Stimulated activated CD4-positive, alpha-beta T cell treated with anti-CD3 and anti-CD28 coated beads, Interleukin-4, amount 100 ng/mL, for 1 hour (primary cell): ENCODE results near the gene CACNA2D3.

Experiments used
- DNase-seq: peaks from one replicate; pipeline ENCODE4 v3.0.0-alpha.2; 2020

The CACNA2D3 gene

DNA sequence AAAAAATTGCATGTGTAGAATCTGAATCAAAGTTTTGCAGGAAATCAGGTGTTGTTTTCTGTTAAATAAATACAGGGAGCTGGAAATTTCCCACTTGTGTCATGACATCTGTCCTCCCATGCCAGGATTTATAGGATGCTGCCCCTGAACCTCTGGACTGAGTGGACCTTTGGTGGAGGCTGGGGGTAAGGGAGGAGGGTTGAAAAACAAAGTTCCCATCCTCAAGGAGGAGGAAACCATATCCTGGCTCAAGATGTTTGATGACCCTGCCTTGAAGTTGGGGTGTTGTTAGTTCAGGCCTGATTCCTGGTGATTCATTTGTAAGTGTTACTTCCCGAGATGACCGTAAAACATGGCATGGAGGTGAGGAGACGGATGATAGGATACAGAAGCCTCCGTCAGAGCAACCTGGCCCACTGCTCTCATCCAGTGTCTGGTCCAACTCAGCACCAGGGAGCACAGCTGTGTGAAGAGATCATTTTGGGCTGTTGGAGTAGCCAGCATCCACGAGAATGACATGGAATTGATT is 223.6 kb downstream of the CACNA2D3 start:
- DNase-seq = no peak

DNA sequence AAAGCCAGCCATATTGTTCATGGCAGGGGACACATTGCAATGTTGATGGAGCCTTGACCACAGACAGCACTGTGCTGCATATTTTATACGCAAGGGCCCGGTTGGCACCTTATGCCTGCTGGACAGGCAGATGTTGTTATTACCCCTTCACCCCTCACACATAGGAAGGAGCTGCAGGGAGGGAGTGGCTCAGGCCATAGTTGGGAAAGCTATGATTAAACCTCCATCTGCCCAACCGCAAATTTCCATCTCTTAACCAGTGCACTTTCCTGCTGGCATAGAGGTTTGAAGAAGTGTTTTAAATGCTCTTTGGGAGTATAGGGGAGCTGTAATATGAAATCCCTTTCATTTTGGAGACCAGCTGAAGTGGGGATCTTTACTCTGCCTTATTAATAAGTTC is 224.7 kb downstream of the CACNA2D3 start:
- no peak for DNase-seq

DNA sequence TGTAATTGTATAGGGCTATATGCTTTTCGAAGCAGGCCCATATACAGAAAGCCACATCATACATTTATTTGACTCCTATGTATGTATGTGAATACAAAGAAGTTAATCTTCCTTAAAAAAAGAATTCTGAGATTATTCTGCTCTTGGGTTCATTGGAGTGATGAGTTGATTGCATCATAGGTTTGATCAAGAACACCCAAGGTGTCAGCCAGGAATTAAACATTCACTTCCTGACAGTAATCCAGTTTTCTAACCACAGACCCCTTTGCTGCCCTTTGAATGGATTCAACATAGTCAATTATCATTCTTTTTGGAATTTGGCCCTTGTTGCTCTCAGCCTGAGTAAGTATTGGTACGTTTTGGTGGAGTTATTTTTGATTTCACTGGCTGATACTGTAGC is 225.6 kb downstream of the CACNA2D3 start:
- DNase-seq = no peak

DNA sequence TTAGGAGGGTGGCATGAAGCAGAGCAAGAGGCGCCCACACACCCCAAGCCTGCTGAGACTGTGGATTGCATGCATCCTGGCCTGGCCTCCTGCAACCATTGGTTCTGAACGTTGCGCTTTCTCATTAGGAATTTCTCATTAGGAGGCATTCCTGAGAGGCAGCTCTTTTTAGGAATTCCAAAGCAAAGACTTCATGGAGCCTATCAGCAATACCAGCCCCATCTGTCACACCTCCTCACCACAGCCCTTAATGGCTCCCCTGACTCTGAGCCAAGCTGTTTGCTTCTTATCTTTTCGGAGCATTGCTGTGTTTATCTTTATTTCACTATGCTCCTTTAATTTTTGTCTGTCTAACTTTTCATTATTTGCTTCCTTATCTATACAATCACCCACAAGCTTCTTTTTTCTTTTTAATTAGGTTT is 226.9 kb downstream of the CACNA2D3 start:
- DNase-seq = no peak

DNA sequence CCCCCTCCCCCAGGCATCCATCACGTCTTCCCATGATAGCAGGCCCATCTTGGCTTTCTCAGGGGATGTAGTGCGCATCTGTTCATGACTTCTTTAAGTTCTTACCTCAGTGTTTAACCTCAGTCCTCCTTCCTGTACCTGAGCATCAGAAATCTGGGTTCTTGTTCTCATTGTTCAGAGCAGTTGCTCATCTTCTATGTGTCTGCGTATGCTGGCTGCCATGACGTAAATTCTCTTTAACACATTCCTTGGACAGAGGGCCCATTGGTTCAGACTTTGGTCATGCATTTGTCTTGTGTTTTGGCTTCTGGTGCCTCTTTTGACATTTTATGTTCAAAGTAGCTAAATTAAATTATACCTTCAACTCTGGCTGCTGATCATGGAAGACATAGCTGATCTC is 227.3 kb downstream of the CACNA2D3 start:
- DNase-seq = no peak

DNA sequence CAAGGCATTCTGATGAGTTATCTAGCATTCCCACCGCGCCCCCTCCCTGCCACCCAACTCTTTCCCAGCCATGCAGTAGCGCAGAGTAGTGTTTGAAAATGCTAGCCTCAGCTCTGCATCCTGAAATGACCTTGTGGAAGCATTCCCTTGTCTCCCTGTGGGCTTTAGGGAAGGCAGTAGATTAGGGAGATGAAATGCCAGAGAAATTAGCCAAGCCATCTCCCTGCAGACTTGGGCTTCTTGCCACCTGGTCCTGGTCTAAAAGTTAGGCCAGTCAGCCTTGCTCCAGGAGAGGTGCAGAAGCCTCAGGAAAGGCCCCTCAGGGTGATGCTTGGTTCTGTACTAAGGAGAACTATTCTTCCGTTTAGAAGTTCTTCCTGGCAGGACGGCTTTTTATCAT is 231.2 kb downstream of the CACNA2D3 start:
- DNase-seq = no peak

DNA sequence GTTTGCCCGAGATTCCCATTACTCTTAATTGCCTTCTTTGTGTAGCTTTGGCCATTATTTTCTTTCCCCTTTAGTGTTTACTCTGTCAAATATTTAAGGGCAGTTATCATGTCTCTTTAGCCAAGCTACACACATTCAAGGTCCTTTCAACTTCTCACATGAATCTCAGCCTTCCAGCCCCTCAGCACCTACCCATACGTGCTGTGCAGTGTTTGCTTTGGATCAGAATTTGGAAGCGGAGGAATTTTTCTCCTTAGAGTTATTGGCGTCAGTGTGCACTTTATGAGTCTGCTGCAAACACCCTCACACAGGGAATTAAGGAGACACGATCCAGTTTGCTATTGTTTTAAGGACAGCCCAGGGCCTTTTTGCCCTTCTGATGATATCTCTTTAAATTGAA is 231.6 kb downstream of the CACNA2D3 start:
- DNase-seq = no peak

DNA sequence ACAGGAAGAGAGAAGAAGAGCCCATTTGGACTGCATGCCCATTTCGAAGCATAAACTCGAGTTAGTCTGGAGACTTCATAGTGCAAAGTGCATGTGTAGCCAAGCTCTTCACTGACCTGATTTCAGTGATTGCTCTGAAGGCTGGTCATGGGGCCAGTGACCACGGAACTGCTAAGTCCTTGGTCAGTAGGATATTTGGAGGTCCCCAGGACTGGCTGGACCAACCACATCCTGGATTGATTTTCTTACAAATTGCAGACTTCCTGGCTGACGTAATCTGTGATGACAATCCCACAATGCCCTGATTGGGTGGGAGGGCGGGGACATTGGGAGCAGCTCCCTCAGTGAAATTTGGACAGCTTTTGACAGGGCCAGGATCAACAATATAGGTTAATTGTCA is 233.4 kb downstream of the CACNA2D3 start:
- DNase-seq = no peak

DNA sequence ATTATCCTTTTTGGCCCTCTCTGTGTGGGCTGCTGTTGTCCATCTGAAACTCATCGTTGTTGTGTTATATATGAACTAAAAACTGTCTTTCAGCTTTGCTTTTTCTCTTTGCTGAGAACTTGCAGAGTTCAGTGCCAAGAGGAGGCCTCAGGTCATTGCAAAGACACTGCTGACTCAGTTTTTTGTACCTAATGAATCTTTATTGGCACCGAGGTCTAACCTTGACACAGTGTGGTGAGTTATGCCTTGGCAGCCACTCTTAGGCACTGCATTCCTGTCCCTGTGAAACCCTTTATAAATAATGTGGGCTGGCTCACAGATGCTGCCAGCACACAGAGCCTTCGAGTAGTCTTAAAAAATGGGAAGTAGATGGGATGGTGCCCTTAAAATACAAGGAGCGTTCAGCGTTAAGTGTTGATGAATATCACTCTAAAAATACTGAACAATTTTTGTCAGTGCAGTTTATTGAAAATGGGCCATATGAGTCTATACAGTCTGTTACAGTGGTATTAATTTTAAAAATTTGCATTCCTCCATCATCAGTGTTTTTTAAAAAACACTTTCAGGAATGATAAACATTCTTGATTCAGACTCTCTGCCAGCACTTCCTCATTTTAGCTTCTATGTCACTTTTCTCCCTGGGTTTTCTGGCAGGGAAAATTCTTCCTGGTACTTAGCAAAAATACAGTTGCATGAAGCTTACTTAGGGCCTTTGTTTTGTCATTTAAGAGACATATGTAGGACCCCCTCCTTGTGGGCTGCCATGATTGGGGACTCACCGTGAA is 234.1 kb downstream of the CACNA2D3 start:
- no peak for DNase-seq

DNA sequence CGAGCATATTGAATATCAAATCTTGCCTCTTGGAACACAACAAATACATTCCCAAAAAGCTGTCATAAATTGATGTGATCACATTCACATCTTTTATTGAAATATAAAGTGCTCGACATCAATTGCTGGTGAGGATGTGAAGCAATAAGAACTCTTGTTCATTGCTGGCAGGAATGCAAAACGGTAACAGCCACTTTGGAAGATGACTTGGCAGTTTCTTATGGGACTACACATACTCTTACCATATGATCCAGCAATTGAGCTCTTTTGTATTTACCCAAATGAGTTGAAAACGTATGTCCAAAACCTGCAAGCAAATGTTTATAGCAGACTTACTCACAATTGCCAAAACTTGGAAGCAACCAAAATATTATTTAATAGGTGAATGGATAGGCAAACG is 234.9 kb downstream of the CACNA2D3 start:
- no peak for DNase-seq

DNA sequence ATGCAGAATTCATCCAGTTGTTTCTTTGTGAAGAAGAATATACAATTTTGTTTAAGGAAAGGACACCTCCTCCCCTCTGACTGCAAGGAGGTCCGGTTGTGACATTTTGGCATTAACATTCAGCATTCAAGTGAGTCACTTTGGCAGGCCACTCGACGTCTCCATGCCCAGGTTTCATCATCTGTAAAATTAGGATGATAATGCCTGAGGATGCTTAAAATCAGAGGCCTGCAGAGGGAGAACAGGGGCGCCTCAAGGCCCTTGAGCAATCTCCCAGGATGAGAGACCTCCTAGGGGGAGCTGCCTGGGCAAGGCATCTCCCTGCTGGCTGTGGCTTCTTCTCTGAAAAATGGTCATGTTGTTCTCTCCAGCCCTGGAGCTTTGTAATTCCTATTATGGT is 236.0 kb downstream of the CACNA2D3 start:
- DNase-seq = no peak

DNA sequence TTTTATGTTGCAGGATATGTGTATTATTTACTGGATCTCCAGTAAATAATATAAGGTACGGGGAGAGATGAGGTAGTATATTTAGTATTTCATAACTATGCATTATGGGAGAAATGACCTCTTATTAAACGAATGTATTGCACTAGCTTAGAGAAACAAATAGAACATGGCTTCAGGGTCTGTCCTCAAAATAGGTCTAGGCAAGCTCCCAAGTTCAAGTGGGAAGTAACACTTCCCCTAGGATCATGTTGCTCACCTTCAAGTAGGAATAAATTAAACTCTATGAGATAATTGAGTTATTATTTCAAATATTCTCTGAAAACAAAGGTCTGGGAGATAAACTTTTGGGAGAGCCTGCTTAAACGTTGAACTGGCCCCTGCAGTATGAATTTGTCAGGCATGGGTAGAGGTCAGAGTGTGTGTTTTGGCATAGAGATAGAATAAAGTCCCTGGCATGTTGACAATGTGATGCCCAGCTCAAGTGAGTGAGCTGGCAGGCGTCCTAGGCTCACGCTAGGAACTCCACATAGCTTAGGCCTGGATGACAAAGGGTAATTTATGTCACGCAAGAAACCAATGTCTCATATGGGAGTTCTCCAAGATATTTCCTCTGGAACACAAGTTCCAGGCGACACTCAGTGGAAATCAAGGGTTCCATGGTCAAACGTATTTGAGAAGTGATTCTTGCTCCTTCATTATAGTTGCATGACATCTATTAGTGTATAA is 236.8 kb downstream of the CACNA2D3 start:
- no peak for DNase-seq

DNA sequence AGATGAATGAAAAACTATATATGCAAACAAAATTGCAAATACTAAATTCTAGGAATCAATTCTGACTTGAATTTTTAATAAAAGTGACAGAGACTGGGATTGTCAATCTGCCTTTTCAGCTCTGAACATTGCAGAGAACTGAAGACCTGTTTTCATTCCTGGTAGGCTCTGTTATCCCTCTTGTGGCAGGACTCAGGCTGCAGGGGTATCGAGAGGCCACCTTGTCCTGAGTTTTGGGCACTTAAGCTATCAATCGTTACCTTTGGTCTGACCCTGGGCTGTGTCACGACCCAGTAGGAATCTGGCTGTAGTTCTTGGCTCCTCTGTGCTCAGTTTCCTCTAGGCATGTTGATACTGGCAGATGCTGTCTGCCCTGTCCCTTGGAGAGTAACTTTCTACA is 238.0 kb downstream of the CACNA2D3 start:
- no peak for DNase-seq

DNA sequence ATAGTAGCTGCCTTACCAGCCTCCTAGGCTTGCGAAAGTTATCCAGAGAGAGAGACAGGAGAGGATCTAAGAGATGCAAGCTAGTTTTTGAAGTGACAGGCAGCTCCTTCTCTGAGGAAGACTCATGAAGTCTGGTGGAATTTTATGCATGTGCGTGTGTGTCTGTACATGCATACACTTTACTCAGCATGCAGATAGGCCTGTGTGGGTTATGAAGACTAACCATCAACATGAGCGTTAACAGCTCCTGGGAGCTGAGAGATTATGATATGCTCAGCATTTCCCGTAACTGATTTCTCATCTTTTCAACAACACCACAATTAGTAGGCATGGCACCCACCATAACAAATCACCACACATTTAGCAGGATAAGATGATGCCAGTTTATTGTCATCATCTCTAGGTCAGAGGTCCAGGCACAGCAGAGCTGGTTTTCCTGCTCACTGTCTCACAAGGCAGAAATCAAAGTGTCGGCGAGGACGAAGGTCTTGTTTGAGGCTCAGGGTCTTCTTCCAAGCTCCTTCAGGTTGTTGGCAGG is 239.5 kb downstream of the CACNA2D3 start:
- no peak for DNase-seq

DNA sequence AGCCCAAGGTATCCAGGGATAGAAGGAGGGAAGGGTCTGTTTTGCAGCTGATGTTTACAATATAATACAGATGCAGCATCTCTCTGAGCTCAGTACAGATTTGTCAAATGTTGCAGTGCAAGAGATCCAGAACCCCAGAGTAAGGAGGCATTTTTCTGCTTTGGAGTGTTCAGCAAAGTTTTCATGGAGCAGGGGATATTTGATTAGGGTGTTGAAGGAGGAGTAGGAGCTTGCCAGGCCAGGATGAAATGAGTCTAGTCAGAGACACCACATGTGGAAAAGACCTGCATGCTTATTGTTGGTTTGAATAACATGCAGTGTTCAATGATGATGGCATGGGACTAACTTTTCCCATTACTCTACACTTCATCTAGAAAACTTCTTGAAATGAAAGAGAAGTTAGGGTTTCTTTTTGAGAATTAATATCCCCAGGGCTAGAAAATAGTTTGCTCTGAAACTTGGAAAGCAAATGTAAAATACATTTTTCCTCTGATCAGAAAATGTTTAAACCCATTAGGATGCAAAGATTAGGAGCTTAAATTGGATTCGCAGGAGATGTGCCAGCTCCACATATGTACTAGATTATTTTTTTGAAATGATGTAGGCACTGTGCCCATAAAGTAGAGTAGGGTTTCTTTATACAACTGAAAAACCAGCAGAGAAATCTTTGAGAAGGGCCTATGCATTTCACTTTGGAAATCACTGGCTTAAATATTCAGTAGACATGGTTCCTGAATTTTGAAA is 243.8 kb downstream of the CACNA2D3 start:
- no peak for DNase-seq

DNA sequence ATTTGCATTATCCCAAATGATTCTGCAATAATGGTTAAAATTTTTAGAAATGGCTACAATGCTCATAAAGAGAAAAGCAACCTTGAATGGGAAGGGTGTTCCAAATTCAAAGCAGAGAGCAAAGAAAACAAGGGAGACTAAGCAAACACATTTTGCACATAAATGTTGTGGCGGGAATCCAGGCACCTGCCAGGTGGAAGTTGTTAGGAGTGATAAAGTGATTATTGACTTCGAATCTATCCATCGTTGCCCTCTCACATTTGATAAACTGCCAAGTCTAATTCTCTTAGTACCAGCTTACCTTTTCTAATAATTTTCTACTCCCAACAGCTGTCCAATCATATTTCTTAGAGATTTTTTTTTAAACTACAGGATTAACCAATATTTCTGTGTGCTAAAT is 244.5 kb downstream of the CACNA2D3 start:
- DNase-seq = no peak

DNA sequence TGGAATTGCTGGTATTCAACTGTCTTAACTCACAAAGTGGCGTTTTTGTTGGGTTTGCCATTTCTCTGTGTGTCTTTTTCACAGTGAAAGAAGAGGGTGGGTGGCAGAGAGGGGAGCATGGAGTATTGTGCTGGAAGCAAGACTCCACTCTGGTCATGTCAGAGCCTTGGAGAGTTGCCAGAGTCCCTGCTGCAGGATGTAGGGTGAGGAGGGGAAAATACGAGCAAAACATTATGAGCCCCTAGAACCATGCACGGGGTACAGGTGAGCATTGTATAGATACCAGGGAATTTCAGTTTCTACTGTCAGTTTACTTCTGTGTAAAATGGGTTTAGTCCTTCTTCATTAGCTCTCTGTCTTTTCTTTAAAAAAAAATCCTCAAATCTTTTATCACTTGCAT is 249.9 kb downstream of the CACNA2D3 start:
- DNase-seq = no peak

DNA sequence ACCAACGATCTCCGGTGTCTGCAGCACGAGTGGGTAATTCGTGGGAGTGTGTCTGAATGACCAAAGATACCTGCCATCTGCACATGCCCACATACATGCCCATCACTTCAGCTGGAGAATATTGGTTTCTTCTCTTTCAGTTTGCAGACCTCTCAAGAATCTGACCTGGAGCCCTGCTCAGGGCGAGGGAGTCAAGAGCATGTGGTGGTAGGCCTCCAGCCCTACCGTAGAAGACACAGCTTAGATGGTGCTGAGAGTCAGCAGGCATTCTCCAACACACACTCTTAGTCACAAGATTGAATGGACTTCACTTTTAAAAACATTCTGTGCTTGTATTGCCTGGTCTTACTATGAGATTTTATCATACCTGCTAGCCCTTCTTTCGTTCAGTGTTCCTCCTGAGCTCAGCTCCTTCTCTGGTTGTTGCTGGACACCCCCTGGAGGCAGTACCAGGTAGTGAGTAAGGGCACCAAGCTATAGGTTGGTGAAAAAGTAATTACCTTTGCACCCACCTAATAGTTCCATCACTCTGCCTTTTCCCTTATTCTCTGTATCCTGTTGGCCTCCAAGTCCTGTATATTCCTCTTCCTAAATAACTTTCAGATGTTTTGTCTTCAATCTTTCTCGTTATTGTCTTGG is 252.0 kb downstream of the CACNA2D3 start:
- DNase-seq = no peak

DNA sequence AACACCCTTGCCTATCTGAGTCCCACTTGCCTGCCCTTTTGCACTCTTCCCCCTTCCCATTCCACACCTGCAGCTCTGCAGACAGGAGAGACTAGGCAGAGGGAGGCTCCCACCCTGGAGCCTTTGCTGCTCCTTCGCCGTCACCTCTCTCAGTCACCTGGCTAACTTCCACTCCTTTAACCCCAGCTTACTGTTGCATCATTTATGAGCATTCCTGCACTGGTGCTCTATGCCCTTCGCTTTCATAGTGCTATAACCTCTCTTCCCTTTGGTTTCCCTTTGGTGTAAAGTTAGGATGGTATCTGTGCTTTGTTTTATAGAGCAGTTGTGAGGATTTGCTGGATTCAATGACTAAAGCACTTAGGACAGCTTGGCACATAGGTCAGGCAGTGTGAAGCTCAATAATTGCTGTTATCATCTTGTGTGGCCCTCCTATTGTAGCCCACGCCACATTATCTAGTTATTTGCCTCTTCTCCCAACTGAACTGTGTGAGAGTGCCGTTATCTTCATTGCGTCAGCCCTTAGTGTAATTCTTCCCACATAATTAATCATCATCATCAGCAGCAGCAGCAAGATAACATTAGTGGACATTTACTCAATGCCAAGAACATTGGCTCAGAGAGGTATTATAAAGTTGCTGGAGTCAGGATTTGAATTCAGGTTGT is 253.9 kb downstream of the CACNA2D3 start:
- DNase-seq = no peak

DNA sequence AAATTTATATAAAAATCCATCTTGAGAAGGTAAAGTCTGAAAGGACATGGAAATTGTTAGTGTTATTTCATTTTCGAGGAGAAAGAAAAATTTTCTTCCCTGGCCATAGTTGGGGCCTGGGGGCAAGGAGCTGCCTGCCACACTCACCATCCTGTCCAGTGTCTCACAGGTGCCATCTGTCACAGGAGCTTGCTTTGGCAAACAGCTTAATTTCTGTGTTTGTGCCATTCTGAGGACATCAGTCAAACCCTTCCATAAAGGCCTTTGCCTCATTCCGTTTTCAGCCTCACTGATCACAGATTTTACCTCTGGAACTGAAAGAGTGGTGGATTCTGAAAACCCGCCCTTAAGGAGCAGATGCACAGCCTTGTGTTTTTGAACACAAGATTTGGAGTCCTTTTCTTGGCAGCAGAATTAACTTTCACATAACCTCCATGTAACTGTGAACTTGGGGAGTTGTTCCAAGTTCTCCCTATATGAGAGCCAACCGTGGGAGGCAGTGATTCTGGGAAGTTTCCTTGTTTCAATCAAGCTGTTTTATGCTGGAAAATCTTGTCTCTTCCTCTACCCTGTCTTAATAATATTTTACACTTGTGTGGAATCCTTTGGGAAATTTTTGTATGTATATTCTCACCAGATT is 254.7 kb downstream of the CACNA2D3 start:
- DNase-seq = no peak

DNA sequence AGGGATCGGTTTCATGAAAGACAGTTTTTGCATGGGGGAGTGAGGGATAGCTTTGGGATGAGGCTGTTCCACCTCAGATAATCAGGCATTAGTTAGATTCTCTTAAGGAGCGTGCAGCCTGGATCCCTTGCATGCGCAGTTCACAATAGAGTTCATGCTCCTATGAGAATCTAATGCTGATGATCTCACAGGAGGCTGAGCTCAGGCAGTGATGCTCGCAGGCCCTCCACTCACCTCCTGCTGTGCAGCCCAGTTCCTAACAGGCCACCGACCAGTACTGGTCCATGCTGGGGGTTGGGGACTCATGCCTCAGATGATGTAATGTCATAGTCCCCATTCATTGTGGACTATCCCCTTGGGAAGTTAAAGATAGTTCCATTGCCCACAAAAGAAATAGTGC is 255.8 kb downstream of the CACNA2D3 start:
- DNase-seq = no peak

DNA sequence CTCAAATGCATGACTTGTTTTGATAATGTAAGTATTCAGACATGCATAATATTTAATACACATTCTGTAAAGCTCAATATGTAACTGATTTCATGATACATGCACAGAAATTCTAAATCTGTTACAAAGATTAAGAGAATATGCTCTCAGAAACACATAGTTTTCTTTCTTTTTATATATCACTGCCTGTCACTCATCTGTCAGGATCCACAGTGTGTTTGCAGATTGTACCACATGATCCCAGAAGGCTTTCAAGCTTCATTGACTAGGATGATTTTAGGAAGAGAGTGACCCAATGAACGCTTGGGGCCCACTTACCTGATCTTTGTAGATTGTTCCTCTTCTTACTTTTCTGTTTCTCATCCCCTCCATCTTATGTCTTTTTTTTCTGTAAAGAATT is 261.9 kb downstream of the CACNA2D3 start:
- DNase-seq = no peak
